ENCODE results near the gene MOB1B.

GRCh38 chr4:70903291-70903603 lies 1.1 kb downstream of the MOB1B start:
- TF ChIP-seq EZH2phosphoT487 (IDR thresholded peaks at IDR 0.05; ENCODE audit: low read length) (no peak), CTCF (IDR thresholded peaks at IDR 0.05; ENCODE audit: low read length) (no peak), EZH2 (optimal IDR thresholded peaks at IDR 0.05; ENCODE audit: low read depth, low read length) (no peak)

Data from MM.1S (cell line).